Measurements from ENCODE around the gene MFSD8.
"Not testable (repeated sequence)": the region's sequence is repeated elsewhere in the genome, so short reads cannot be mapped to it uniquely, and the experiment has no call there.

The MFSD8 gene

DNA sequence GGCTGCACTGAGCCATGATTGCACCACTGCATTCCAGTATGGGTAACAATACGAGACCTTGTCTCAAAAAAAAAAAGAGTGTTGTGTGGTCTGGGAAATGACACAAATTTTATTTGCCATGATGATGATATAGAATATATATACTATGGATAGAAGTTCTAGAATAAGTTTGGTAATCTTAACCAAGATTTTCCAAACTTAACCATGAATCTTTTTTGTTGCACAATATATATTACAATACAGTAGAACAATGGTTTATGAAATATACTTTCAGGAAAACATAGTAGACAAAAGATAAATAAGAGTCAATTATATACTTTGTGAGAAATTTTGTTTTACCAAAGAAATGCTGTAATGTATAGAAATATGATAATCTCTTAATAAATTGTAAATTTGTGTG lies 34.8 kb downstream of the MFSD8 start:
- no peak for DNase-seq

- not testable (repeated sequence) for DNase-seq
Measured at GRCh38 chr4:127925720-127926119, 39.3 kb downstream of the MFSD8 start.

DNA sequence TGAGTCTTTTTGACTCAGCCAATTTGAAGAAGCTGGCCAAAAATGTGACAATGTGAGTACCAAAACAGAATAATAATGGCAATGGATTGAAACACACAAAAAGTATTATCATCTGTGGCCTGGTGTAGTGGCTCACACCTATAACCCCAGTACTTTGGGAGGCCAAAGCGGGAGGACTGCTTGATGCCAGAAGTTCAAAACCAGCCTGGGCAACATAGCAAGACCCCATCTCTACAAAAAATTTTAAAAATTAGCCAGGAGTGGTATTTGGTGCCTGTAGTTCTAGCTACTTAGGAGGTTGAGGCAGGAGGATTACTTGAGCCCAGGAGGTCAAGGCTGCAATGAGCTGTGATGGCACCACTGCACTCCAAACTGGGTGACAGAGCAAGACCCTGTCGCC lies 42.7 kb downstream of the MFSD8 start:
- no peak for DNase-seq

DNA sequence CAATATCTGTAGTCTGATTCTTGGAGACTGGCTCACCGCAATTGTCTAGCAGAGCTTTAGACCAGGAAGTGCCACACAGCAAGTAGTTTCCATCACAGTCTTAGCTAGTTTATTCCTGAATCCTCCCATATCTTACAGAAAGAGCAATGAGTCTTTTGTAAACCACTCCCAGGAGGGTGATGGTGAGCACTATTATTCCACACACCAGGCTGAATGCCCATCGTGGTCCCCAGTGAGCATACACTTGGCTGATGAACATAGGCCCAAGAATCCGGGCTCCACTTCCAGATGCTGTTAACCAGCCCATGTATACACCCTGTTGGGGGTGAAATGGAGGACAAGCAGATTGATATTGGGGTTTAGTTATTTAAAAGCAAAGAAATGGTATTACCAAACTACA lies 44.5 kb downstream of the MFSD8 start:
- no peak for DNase-seq

GRCh38 chr4:127917151-127917550 lies 47.8 kb downstream of the MFSD8 start:
- no peak for DNase-seq

GRCh38 chr4:127916512-127916911 lies 48.5 kb downstream of the MFSD8 start:
- no peak for DNase-seq

GRCh38 chr4:127905029-127905428 lies 59.9 kb downstream of the MFSD8 start:
- no peak for DNase-seq

GRCh38 chr4:127899682-127900081 lies 65.3 kb downstream of the MFSD8 start:
- DNase-seq: not testable (repeated sequence)

- no peak for DNase-seq
Measured at GRCh38 chr4:127896528-127896927, 68.4 kb downstream of the MFSD8 start.

DNA sequence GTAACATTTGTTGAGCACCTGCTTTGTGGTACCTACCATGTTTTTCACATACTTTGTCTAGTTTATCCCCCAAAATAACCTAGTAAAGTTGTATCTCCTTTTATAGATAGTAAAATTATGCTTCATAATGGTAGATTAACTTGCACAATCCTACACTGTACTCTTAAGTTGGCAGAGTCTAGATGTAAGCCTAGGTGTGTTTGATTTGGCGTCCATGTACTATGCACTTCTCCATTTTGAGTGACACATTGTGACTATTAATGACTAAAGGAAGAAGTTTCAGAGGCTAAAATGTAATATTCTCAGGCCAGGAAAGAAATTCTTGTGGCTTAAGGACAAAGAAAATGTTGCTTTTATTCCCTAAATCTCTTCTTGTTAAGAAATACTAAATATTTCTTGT lies 68.9 kb downstream of the MFSD8 start:
- DNase-seq: no peak

- DNase-seq: no peak
Measured at GRCh38 chr4:127889903-127890302, 75.1 kb downstream of the MFSD8 start.

GRCh38 chr4:127888559-127888958 lies 76.4 kb downstream of the MFSD8 start:
- no peak for DNase-seq

- DNase-seq: no peak
Measured at GRCh38 chr4:127881563-127881864, 83.5 kb downstream of the MFSD8 start.

GRCh38 chr4:127880763-127881562 lies 84.0 kb downstream of the MFSD8 start, which contains the start of gene PLK4:
TSS of gene PLK4 (plus strand) at chr4:127880893. CDS start at chr4:127881135, 242 bp downstream.
- DNase-seq: peak; percentile 80 to 96

DNA sequence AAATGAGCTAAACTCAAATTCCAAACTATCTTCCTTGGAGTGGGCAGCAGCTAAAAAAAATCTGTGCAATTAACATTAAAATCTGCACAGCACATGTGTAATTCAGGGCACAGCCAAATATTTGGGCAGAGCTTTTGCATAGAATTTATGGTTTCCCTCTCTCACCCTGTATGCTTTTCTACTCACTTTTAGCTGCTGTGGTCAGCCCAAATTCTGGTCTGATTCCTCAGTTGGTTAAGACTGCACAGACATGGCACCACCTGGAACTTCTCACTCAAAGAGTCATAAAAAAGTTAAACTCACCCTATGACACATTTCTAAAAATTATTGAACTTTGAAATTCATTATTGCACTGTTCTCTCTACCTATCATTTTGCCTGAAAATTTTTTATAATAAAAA lies 89.2 kb downstream of the MFSD8 start:
- no peak for DNase-seq

- DNase-seq: no peak
Measured at GRCh38 chr4:127870688-127871087, 94.3 kb downstream of the MFSD8 start.

- no peak for DNase-seq
Measured at GRCh38 chr4:127870281-127870680, 94.7 kb downstream of the MFSD8 start.

DNA sequence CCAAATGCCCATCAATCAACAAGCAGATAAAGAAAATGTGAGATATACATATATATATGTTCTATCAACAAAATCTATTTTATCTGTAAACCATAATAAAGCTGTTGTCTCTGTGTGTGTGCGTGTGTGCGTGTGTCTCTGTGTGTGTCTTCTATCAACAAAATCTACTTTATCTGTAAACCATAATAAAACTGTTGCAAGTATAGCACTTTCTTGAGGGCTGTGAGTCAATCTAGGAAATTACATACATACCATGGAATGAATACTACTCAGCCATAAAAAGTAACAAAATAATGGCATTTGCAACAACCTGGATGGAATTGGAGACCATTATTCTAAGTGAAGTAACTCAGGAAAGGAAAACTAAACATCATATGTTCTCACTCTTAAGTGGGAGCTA lies 96.8 kb downstream of the MFSD8 start:
- DNase-seq: no peak
